Chondrocyte (in vitro differentiated cells): ENCODE results near the gene CCT3. TPM values are rescaled to one million over a fixed set of nuclear protein-coding genes. Genes with fewer than 3 reads are reported as not detected.
A peak's percentile ranks its signal among the peaks of the same experiment; 100 is the strongest.

Source experiments
- DNase-seq: peaks from one replicate; pipeline ENCODE4 v3.0.0; 2021; ENCODE audit warnings: mixed read lengths, low spot score
- H3K27ac Mint-ChIP-seq: one replicate; pipeline ENCODE4 v1.8.0; 2021; ENCODE audit warnings: mild to moderate bottlenecking, moderate library complexity, mixed read lengths; ENCODE audit not compliant: unreplicated experiment
- H3K27me3 Mint-ChIP-seq: 2 replicates; pipeline ENCODE4 v1.8.0; 2021; ENCODE audit warnings: low read depth, mixed read lengths
- H3K36me3 Mint-ChIP-seq: 2 replicates; pipeline ENCODE4 v1.8.0; 2021; ENCODE audit warnings: low read depth, mixed read lengths
- H3K4me1 Mint-ChIP-seq: 2 replicates; pipeline ENCODE4 v1.8.0; 2021; ENCODE audit warnings: low read depth, mild to moderate bottlenecking, mixed read lengths
- H3K4me3 Mint-ChIP-seq: one replicate; pipeline ENCODE4 v1.8.0; 2021; ENCODE audit warnings: mild to moderate bottlenecking, moderate library complexity, mixed read lengths; ENCODE audit not compliant: unreplicated experiment
- H3K9me3 Mint-ChIP-seq: 2 replicates; pipeline ENCODE4 v1.8.0; 2021; ENCODE audit warnings: low read depth, mixed read lengths
- total RNA-seq: library from RNA; stranded (reverse); gene quantifications from 3 replicates; pipeline ENCODE4 v1.2.1, GENCODE V29; 2021
- TF ChIP-seq, protein P1 (sequence below): fragments of 200-600 bp; sonication (generic); IDR thresholded peaks from 2 replicates; pipeline ENCODE4 v1.5.0; 2021; ENCODE audit warnings: antibody characterized with exemption, mild to moderate bottlenecking, moderate library complexity

Gene CCT3
- total RNA-seq, 1 donor from 2014 or later = 161 TPM

DNA sequence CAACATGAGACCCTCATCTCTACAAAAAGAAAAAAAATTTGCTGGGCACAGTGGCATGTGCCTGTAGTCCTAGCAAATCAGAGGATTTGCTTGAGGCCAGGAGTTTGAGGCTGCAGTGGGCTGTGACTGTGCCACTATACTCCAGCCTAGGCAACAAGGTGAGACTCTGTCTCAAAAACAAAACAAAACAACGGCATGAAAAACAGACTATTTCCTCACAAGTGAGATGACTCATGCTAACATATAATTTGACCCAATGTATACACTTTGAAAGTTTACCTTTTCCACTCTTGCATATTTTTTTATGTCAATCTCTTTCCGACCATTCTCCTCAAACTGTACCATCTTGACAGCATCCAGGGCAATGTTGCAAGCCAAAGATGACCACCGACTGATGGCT lies 17.5 kb downstream of the CCT3 start:
- peaks cover 31% of the 10 kb centered on the region for H3K36me3 Mint-ChIP-seq
- no peak for DNase-seq
- no peaks in the 10 kb centered on the region for H3K9me3 Mint-ChIP-seq
- TF ChIP-seq, protein P1, sequence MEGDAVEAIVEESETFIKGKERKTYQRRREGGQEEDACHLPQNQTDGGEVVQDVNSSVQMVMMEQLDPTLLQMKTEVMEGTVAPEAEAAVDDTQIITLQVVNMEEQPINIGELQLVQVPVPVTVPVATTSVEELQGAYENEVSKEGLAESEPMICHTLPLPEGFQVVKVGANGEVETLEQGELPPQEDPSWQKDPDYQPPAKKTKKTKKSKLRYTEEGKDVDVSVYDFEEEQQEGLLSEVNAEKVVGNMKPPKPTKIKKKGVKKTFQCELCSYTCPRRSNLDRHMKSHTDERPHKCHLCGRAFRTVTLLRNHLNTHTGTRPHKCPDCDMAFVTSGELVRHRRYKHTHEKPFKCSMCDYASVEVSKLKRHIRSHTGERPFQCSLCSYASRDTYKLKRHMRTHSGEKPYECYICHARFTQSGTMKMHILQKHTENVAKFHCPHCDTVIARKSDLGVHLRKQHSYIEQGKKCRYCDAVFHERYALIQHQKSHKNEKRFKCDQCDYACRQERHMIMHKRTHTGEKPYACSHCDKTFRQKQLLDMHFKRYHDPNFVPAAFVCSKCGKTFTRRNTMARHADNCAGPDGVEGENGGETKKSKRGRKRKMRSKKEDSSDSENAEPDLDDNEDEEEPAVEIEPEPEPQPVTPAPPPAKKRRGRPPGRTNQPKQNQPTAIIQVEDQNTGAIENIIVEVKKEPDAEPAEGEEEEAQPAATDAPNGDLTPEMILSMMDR = no peak
- H3K27ac Mint-ChIP-seq = no peak overlapping the region
- H3K27me3 Mint-ChIP-seq = no peaks in the 10 kb centered on the region
- no peaks in the 10 kb centered on the region for H3K4me1 Mint-ChIP-seq
- H3K4me3 Mint-ChIP-seq = no peak overlapping the region

DNA sequence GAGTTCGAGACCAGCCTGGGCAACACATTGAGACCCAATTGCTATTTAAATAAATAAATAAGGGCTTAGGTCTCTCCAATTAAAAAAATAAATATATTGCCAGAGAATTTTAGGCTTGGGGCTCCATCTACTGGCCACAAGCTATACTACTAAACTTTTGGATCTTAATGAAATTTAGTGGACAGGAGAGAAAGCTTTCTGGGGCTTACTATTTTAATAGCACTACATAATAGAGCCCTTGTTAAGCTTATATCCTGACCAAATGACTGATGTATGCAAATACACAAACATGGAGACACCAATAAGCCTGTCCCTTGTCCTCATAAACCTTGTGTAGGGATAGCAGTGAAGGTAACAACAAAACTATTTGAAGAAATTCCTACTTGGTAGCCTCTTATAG lies 18.4 kb downstream of the CCT3 start:
- Mint-ChIP-seq H3K36me3 (peaks cover 33% of the 10 kb centered on the region), H3K9me3 (no peaks in the 10 kb centered on the region)

DNA sequence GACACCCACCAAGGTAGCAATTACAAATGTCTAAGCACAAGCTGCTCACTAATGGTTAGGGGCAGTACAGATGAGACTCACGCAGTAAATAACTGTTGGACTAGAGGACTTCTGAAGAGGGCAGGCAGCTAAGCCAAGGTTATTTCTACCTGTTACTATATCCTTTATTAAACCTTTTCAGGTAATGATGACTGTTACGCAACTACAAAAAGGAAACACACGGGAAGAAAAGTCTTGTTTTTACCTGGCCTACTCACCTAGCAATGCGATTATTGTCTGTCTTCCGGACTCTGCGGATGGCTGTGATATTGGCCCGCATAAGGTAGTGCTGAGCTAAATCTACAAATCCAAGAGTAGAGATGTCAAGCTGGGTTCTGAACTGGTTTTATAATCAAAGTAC lies 21.2 kb downstream of the CCT3 start:
- H3K4me1 Mint-ChIP-seq = no peaks in the 10 kb centered on the region
- H3K9me3 Mint-ChIP-seq = no peaks in the 10 kb centered on the region
- no peak overlapping the region for H3K4me3 Mint-ChIP-seq
- DNase-seq = no peak
- no peaks in the 10 kb centered on the region for H3K27me3 Mint-ChIP-seq
- TF ChIP-seq, protein P1 = no peak
- H3K36me3 Mint-ChIP-seq = peaks cover 38% of the 10 kb centered on the region
- no peak overlapping the region for H3K27ac Mint-ChIP-seq

More for the DNA sequence above, 18.4 kb downstream of the CCT3 start:
- no peak for DNase-seq
- no peaks in the 10 kb centered on the region for H3K4me1 Mint-ChIP-seq
- no peak overlapping the region for H3K4me3 Mint-ChIP-seq
- no peaks in the 10 kb centered on the region for H3K27me3 Mint-ChIP-seq
- TF ChIP-seq, protein P1 = peak; percentile 83
- no peak overlapping the region for H3K27ac Mint-ChIP-seq

DNA sequence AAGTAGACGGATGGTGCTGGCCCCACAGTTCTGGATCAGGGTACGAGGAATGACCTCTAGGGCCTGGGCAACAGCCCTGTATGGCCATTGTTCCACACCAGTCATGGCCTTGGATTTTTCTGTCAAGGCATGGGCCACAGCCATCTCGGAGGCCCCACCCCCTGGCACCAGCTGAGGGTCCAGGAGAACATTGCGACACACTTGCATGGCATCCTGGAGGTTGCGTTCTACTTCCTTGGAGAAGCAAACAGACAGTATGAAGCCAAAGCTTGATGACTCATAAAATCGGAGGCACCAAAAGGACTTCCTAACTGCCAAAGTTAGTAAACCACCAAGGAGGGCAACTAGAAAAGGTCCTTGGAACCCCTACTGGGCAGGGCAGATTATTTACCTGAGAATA lies 27.1 kb downstream of the CCT3 start:
- no peaks in the 10 kb centered on the region for H3K9me3 Mint-ChIP-seq
- H3K36me3 Mint-ChIP-seq = peaks cover 40% of the 10 kb centered on the region
- no peaks in the 10 kb centered on the region for H3K4me1 Mint-ChIP-seq
- H3K27me3 Mint-ChIP-seq = no peaks in the 10 kb centered on the region
- TF ChIP-seq, protein P1 = no peak
- no peak overlapping the region for H3K27ac Mint-ChIP-seq
- no peak overlapping the region for H3K4me3 Mint-ChIP-seq
- no peak for DNase-seq

DNA sequence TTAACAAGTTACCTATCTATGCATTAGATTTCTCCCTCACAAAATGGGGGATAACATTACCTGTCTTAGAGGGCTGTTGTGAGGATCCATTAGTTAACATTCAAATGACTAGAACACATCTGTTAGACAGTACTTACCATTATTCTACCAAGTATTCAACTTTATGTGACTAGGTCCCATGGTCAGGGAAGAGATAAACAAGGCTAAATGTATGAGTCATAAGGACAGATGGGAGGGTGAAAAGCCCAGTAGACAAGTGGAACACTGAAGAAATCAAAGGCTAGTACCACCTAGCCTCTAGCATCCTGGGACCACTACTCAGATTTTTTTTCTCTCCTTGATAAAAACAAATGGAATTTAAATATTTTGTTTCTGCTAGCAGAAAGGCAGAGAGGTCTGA lies 30.0 kb downstream of the CCT3 start:
- Mint-ChIP-seq H3K4me3 (no peak overlapping the region), H3K4me1 (no peaks in the 10 kb centered on the region), H3K27me3 (no peaks in the 10 kb centered on the region), H3K36me3 (peaks cover 34% of the 10 kb centered on the region), H3K9me3 (no peaks in the 10 kb centered on the region), H3K27ac (no peak overlapping the region)
- TF ChIP-seq, protein P1 = no peak
- DNase-seq = no peak
